Measurements from ENCODE around the gene FLNC.

DNA sequence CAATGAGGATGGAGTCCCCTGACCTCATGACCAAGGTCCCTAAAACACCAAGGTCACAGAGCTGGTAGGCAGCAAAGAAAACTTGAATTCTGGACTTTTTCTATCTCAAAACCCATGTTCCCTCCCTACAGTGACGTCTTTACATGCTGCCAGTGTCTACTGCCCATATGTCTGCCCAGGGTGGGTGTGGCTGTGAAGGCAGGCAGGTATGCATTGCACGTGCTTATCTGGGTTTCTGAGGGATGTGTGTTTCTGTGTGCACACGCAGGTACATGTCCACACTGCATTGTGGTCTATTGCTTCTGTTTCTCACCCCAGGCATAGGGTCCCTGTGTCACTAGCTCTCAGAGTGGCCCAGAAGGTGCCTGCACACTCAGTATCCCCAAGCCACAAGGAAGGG lies 45.9 kb downstream of the FLNC start:
- TF ChIP-seq, protein P1, sequence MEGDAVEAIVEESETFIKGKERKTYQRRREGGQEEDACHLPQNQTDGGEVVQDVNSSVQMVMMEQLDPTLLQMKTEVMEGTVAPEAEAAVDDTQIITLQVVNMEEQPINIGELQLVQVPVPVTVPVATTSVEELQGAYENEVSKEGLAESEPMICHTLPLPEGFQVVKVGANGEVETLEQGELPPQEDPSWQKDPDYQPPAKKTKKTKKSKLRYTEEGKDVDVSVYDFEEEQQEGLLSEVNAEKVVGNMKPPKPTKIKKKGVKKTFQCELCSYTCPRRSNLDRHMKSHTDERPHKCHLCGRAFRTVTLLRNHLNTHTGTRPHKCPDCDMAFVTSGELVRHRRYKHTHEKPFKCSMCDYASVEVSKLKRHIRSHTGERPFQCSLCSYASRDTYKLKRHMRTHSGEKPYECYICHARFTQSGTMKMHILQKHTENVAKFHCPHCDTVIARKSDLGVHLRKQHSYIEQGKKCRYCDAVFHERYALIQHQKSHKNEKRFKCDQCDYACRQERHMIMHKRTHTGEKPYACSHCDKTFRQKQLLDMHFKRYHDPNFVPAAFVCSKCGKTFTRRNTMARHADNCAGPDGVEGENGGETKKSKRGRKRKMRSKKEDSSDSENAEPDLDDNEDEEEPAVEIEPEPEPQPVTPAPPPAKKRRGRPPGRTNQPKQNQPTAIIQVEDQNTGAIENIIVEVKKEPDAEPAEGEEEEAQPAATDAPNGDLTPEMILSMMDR (IDR thresholded peaks at IDR 0.05), result no peak
- no peak for TF ChIP-seq POLR2A (IDR thresholded peaks at IDR 0.05)
- no peak for TF ChIP-seq POLR2AphosphoS5 (IDR thresholded peaks at IDR 0.05)
- TF ChIP-seq EP300 (IDR thresholded peaks at IDR 0.05; ENCODE audit: low read depth), result no peak
